IPS-18a (cell line): ENCODE data around the gene DIP2C.

Source experiments
- H3K27ac ChIP-seq: one replicate; pipeline ENCODE4 v1.5.1; 2013; ENCODE audit warnings: low read length
- H3K27me3 ChIP-seq: one replicate; pipeline ENCODE4 v1.6.1; 2013; ENCODE audit warnings: mild to moderate bottlenecking, low read length; ENCODE audit not compliant: control insufficient read depth, insufficient read depth
- H3K36me3 ChIP-seq: one replicate; pipeline ENCODE4 v1.6.1; 2013; ENCODE audit warnings: low read depth, low read length; ENCODE audit not compliant: control insufficient read depth
- H3K4me1 ChIP-seq: one replicate; pipeline ENCODE4 v1.6.1; 2013; ENCODE audit warnings: low read depth, low read length; ENCODE audit not compliant: control insufficient read depth
- H3K4me3 ChIP-seq: one replicate; pipeline ENCODE4 v1.5.1; 2013; ENCODE audit warnings: low read length
- H3K9ac ChIP-seq: one replicate; pipeline ENCODE4 v1.6.1; 2013; ENCODE audit warnings: mild to moderate bottlenecking, low read length, moderate library complexity
- H3K9me3 ChIP-seq: one replicate; pipeline ENCODE4 v1.6.1; 2013; ENCODE audit warnings: low read depth, low read length; ENCODE audit not compliant: control insufficient read depth

DIP2C gene

GRCh38 chr10:474406-474805 is 215.1 kb downstream of the DIP2C start:
- H3K27ac ChIP-seq: no peak overlapping the region

GRCh38 chr10:472241-472910 is 217.1 kb downstream of the DIP2C start:
- no peaks in the 10 kb centered on the region for H3K9me3 ChIP-seq
- no peaks in the 10 kb centered on the region for H3K4me1 ChIP-seq
- H3K27ac ChIP-seq: no peak overlapping the region
- no peak overlapping the region for H3K9ac ChIP-seq
- no peak overlapping the region for H3K4me3 ChIP-seq
- H3K27me3 ChIP-seq: no peaks in the 10 kb centered on the region
- H3K36me3 ChIP-seq: no peaks in the 10 kb centered on the region

More at GRCh38 chr10:474406-474805, 215.1 kb downstream of the DIP2C start:
- H3K36me3 ChIP-seq: no peaks in the 10 kb centered on the region
- H3K27me3 ChIP-seq: no peaks in the 10 kb centered on the region
- H3K4me1 ChIP-seq: no peaks in the 10 kb centered on the region
- H3K9me3 ChIP-seq: no peaks in the 10 kb centered on the region
- H3K9ac ChIP-seq: no peak overlapping the region
- no peak overlapping the region for H3K4me3 ChIP-seq

GRCh38 chr10:470339-471003 is 219.0 kb downstream of the DIP2C start:
- Histone ChIP-seq H3K36me3 (no peaks in the 10 kb centered on the region), H3K9ac (no peak overlapping the region), H3K27ac (no peak overlapping the region), H3K27me3 (no peaks in the 10 kb centered on the region), H3K4me3 (no peak overlapping the region), H3K4me1 (no peaks in the 10 kb centered on the region), H3K9me3 (no peaks in the 10 kb centered on the region)

DNA sequence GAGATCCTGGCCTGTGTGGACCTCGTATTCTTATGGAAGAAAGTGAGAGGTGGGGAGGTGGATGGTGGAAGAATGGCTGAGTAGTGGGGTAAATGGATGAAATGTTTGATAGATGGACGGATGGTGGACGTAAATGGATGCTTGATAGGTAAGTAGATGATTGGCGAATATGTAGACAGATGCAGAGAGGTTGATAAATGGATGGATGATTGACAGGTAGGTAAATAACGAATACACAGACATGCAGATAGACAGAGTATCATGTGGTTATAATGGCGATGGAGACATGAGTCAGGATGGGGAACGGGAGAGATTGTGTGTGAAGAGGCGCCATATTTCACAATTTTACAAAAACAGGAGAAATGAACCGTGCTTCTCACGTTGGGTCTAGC is 219.5 kb downstream of the DIP2C start:
- Histone ChIP-seq H3K4me3 (no peak overlapping the region), H3K36me3 (no peaks in the 10 kb centered on the region), H3K27ac (no peak overlapping the region)

GRCh38 chr10:459743-460142 is 229.7 kb downstream of the DIP2C start:
- no peak overlapping the region for H3K4me3 ChIP-seq
- no peaks in the 10 kb centered on the region for H3K36me3 ChIP-seq
- no peaks in the 10 kb centered on the region for H3K4me1 ChIP-seq
- no peaks in the 10 kb centered on the region for H3K9me3 ChIP-seq
- H3K27me3 ChIP-seq: no peaks in the 10 kb centered on the region
- H3K9ac ChIP-seq: no peak overlapping the region
- no peak overlapping the region for H3K27ac ChIP-seq

More for the DNA sequence above, 219.5 kb downstream of the DIP2C start:
- H3K27me3 ChIP-seq: no peaks in the 10 kb centered on the region
- no peak overlapping the region for H3K9ac ChIP-seq
- H3K9me3 ChIP-seq: no peaks in the 10 kb centered on the region
- no peaks in the 10 kb centered on the region for H3K4me1 ChIP-seq

DNA sequence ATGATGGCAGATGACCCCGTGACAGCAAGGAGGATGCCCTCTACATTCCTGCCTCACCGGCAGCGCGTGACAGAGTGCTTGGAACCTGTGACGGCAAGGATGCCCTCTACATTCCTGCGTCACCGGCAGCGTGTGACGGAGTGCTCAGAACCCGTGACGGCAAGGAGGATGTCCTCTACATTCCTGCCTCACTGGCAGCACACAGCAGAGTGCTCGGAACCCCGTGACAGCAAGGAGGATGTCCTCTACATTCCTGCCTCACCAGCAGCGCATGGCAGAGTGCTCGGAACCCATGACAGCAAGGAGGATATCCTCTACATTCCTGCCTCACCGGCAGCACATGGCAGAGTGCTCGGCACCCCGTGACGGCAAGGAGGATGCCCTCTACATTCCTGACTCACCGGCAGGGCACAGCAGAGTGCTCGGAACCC is 231.0 kb downstream of the DIP2C start:
- no peaks in the 10 kb centered on the region for H3K4me1 ChIP-seq
- H3K27ac ChIP-seq: no peak overlapping the region
- no peaks in the 10 kb centered on the region for H3K36me3 ChIP-seq
- H3K4me3 ChIP-seq: no peak overlapping the region
- no peaks in the 10 kb centered on the region for H3K9me3 ChIP-seq
- no peaks in the 10 kb centered on the region for H3K27me3 ChIP-seq
- H3K9ac ChIP-seq: no peak overlapping the region

GRCh38 chr10:456486-456885 is 233.0 kb downstream of the DIP2C start:
- Histone ChIP-seq H3K4me3 (no peak overlapping the region), H3K36me3 (no peaks in the 10 kb centered on the region), H3K4me1 (no peaks in the 10 kb centered on the region), H3K27ac (no peak overlapping the region), H3K9ac (no peak overlapping the region), H3K27me3 (no peaks in the 10 kb centered on the region), H3K9me3 (no peaks in the 10 kb centered on the region)

DNA sequence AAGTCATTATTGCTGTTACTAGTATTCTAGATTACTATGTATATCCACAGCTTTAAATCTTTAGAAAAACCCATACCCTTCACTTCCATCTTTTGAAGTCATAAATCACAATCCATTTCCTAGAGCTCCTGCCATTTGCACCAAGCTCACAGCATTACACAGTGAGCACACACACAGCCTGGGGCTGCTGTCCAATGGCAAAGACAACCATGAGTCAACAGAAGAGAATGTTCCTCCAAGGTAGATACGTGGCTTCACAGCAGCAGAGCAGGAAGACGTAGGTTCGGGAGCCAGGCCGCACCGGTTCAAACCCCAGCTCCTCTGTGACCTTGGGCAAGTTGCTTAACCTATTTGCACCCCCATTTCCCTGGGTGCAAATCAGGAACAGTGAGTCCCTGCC is 234.6 kb downstream of the DIP2C start:
- Histone ChIP-seq H3K4me3 (no peak overlapping the region), H3K4me1 (no peaks in the 10 kb centered on the region), H3K9me3 (no peaks in the 10 kb centered on the region), H3K9ac (no peak overlapping the region), H3K27me3 (no peaks in the 10 kb centered on the region), H3K27ac (no peak overlapping the region), H3K36me3 (no peaks in the 10 kb centered on the region)

- H3K9ac ChIP-seq: no peak overlapping the region
- no peak overlapping the region for H3K27ac ChIP-seq
- no peaks in the 10 kb centered on the region for H3K36me3 ChIP-seq
- H3K4me1 ChIP-seq: no peaks in the 10 kb centered on the region
- no peaks in the 10 kb centered on the region for H3K27me3 ChIP-seq
- H3K4me3 ChIP-seq: no peak overlapping the region
- no peaks in the 10 kb centered on the region for H3K9me3 ChIP-seq
Measured at GRCh38 chr10:453647-454046, 235.8 kb downstream of the DIP2C start.

- H3K9ac ChIP-seq: no peak overlapping the region
- no peak overlapping the region for H3K27ac ChIP-seq
Measured at GRCh38 chr10:452512-453426, 236.7 kb downstream of the DIP2C start.

DNA sequence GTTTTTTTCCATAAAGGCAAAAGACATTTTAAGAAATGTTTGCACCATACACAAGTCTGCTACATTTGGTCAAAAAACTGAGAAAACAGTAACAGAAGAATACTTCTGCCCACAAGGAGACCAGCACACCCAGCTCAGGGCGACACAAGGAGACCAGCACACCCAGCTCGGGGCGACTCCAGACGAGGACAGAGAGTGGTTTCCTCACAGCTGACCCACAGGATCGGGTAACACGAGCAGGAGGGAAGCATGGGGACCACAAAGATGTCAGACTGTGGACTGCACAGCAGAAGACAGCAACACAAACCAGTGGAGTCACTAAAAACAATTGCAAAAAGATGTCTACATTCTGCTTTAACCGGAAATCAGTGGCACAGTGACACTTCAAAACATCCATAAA is 237.6 kb downstream of the DIP2C start:
- no peaks in the 10 kb centered on the region for H3K4me1 ChIP-seq
- no peaks in the 10 kb centered on the region for H3K27me3 ChIP-seq
- H3K9ac ChIP-seq: no peak overlapping the region
- no peak overlapping the region for H3K27ac ChIP-seq
- H3K4me3 ChIP-seq: no peak overlapping the region
- H3K36me3 ChIP-seq: no peaks in the 10 kb centered on the region
- no peaks in the 10 kb centered on the region for H3K9me3 ChIP-seq

More at GRCh38 chr10:452512-453426, 236.7 kb downstream of the DIP2C start:
- Histone ChIP-seq H3K4me1 (no peaks in the 10 kb centered on the region), H3K27me3 (no peaks in the 10 kb centered on the region), H3K36me3 (no peaks in the 10 kb centered on the region), H3K4me3 (no peak overlapping the region), H3K9me3 (no peaks in the 10 kb centered on the region)
